ENCODE data around the gene SPARCL1.
A peak's percentile ranks its signal among the peaks of the same experiment; 100 is the strongest.
"Not testable (repeated sequence)": the region's sequence is repeated elsewhere in the genome, so short reads cannot be mapped to it uniquely, and the experiment has no call there.

SPARCL1 gene

GRCh38 chr4:87499403-87500091 lies 29.6 kb downstream of the SPARCL1 start:
- no peak for DNase-seq

GRCh38 chr4:87498446-87498900 lies 30.7 kb downstream of the SPARCL1 start:
- no peak for DNase-seq

- DNase-seq, result no peak
Observed at GRCh38 chr4:87497578-87497977, 31.6 kb downstream of the SPARCL1 start.

- no peak for DNase-seq
Observed at GRCh38 chr4:87497159-87497558, 32.0 kb downstream of the SPARCL1 start.

- DNase-seq, result no peak
Observed at GRCh38 chr4:87493115-87493514, 36.1 kb downstream of the SPARCL1 start.

- not testable (repeated sequence) for DNase-seq
Observed at GRCh38 chr4:87491851-87492250, 37.3 kb downstream of the SPARCL1 start.

GRCh38 chr4:87491436-87491835 lies 37.7 kb downstream of the SPARCL1 start:
- DNase-seq, result no peak

- DNase-seq, result no peak
Observed at GRCh38 chr4:87490664-87491369, 38.4 kb downstream of the SPARCL1 start.

- DNase-seq, result no peak
Observed at GRCh38 chr4:87489678-87490077, 39.5 kb downstream of the SPARCL1 start.

- not testable (repeated sequence) for DNase-seq
Observed at GRCh38 chr4:87488666-87489065, 40.5 kb downstream of the SPARCL1 start.

GRCh38 chr4:87483247-87483646 lies 45.9 kb downstream of the SPARCL1 start:
- not testable (repeated sequence) for DNase-seq

- DNase-seq, result no peak
Observed at GRCh38 chr4:87481377-87481776, 47.8 kb downstream of the SPARCL1 start.

- DNase-seq, result no peak
Observed at GRCh38 chr4:87478732-87479250, 50.4 kb downstream of the SPARCL1 start.

GRCh38 chr4:87476934-87477333 lies 52.2 kb downstream of the SPARCL1 start:
- no peak for DNase-seq

GRCh38 chr4:87469390-87469789 lies 59.8 kb downstream of the SPARCL1 start:
- DNase-seq, result no peak

GRCh38 chr4:87465739-87466366 lies 63.3 kb downstream of the SPARCL1 start:
- DNase-seq, result peak; percentile 65

GRCh38 chr4:87462102-87462501 lies 67.1 kb downstream of the SPARCL1 start:
- no peak for DNase-seq

- no peak for DNase-seq
Observed at GRCh38 chr4:87461281-87461700, 67.9 kb downstream of the SPARCL1 start.

GRCh38 chr4:87458913-87459312 lies 70.3 kb downstream of the SPARCL1 start:
- no peak for DNase-seq

- DNase-seq, result no peak
Observed at GRCh38 chr4:87451537-87451936, 77.6 kb downstream of the SPARCL1 start.

- DNase-seq, result not testable (repeated sequence)
Observed at GRCh38 chr4:87446375-87446774, 82.8 kb downstream of the SPARCL1 start.

GRCh38 chr4:87445964-87446363 lies 83.2 kb downstream of the SPARCL1 start:
- DNase-seq, result no peak

- no peak for DNase-seq
Observed at GRCh38 chr4:87444741-87445140, 84.4 kb downstream of the SPARCL1 start.

- no peak for DNase-seq
Observed at GRCh38 chr4:87442889-87443288, 86.3 kb downstream of the SPARCL1 start.
